Right atrium auricular region (tissue), 2 donors: ENCODE results near the gene ITPKB. TPM values are rescaled to one million over a fixed set of nuclear protein-coding genes. Genes with fewer than 3 reads are reported as not detected.

ENCODE experiments used
- DNase-seq: peaks from one replicate; pipeline ENCODE4 v3.0.0-alpha.2; 2019; ENCODE audit warnings: low spot score
- H3K27ac ChIP-seq, 2 donors: fragments of 200-600 bp; sonication (generic); 1 replicate in 1 of 2; 2 replicates in 1 of 2; pipeline ENCODE4 v1.5.1; 2016 to 2019
- H3K27me3 ChIP-seq, 2 donors: fragments of 200-600 bp; sonication (generic); one replicate each; pipeline versions ENCODE4 v1.5.1 to v1.6.0; 2017 to 2019
- H3K36me3 ChIP-seq: fragments of 200-600 bp; sonication (generic); one replicate; pipeline ENCODE4 v1.5.1; 2016
- H3K4me1 ChIP-seq, 2 donors: fragments of 200-600 bp; sonication (generic); one replicate each; pipeline versions ENCODE4 v1.5.1 to v1.6.0; 2017 to 2019
- H3K4me3 ChIP-seq, 2 donors: fragments of 200-600 bp; sonication (generic); 1 replicate in 1 of 2; 2 replicates in 1 of 2; pipeline ENCODE4 v1.5.1; 2017 to 2019; ENCODE audit warnings: mild to moderate bottlenecking in 1 of 2, moderate library complexity in 1 of 2
- H3K9me3 ChIP-seq, 2 donors: fragments of 200-600 bp; sonication (generic); one replicate each; pipeline ENCODE4 v1.5.1; 2019
- total RNA-seq, 2 donors: library from RNA; depleted of rRNA; stranded (reverse); fragments of >200 nt; gene quantifications; one replicate each; pipeline ENCODE4 v1.1.0, GENCODE V29; 2016
- TF ChIP-seq, protein P1 (sequence below), 2 donors: fragments of 200-600 bp; sonication (generic); IDR thresholded peaks; one replicate each; pipeline ENCODE4 v1.5.1; 2019; ENCODE audit warnings: antibody characterized with exemption in 2 of 2

ITPKB gene
- total RNA-seq, 2 donors from 2014 or later, result 10.8 to 11.0 TPM

DNA sequence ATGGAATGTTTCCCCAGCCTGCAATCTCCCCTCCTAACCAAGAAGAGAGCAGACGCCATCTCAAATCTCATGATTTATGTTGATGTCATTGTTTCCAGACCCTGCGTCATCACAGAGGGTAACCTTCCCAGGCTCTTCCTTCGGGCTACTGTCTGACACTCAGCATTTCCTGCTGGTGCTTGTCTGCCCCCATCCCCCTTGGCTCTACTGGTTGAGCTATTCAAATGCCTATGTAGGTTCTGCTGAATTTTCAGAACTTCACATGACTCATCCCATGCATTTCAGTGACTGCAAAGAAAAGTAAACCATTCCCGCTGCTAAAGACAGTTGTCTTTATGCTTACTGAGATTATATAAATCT, 24.8 kb upstream of the ITPKB start:
- no peaks in the 10 kb centered on the region for H3K36me3 ChIP-seq
- DNase-seq, result no peak

DNA sequence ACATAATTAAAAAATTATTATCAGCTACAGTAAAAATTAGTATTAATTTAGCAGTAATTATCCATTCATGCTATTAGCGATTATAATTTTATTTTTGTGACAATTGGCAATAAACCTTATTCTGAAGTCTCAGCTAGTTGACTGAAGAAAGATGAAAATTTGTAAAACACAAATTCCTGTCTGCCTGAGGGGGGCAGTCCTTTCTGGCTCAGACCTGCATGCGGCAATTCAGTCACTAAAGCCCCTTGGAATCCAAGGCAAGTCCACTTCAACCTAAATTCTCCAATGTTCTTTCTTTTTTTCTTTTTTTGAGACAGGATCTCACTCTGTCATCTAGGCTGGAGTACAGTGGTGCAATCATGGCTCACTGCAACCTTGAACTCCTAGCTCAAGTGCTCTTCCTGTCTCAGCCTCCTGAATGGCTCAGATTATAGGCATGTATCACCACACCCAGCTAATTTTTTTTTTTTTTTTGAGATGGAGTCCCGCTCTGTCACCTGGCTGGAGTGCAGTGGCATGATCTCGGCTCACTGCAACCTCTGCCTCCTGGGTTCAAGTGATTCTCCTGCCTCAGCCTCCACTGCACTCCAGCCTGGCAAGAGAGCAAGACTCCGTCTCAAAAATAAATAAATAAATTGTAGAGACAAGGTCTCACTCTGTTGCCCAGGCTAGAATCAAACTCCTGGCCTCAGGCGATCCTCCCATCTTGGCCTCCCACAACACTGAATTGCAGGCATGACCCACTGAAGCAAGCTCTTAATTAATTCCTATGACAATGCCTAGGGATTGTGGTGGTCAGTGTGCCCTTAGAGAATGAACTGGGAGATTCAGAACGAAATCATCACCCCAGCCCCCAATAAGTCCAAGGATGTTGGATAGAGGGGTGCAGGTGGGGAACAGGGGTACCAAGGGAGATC, 24.2 kb upstream of the ITPKB start:
- no peaks in the 10 kb centered on the region for H3K27me3 ChIP-seq
- TF ChIP-seq, protein P1, sequence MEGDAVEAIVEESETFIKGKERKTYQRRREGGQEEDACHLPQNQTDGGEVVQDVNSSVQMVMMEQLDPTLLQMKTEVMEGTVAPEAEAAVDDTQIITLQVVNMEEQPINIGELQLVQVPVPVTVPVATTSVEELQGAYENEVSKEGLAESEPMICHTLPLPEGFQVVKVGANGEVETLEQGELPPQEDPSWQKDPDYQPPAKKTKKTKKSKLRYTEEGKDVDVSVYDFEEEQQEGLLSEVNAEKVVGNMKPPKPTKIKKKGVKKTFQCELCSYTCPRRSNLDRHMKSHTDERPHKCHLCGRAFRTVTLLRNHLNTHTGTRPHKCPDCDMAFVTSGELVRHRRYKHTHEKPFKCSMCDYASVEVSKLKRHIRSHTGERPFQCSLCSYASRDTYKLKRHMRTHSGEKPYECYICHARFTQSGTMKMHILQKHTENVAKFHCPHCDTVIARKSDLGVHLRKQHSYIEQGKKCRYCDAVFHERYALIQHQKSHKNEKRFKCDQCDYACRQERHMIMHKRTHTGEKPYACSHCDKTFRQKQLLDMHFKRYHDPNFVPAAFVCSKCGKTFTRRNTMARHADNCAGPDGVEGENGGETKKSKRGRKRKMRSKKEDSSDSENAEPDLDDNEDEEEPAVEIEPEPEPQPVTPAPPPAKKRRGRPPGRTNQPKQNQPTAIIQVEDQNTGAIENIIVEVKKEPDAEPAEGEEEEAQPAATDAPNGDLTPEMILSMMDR (IDR thresholded peaks at IDR 0.05), result no peak
- DNase-seq, result no peak

More for the DNA sequence above, 24.8 kb upstream of the ITPKB start:
- TF ChIP-seq, protein P1 (IDR thresholded peaks at IDR 0.05), result no peak
- Histone ChIP-seq H3K27ac (no peak overlapping the region), H3K9me3 (no peaks in the 10 kb centered on the region), H3K27me3 (no peaks in the 10 kb centered on the region), H3K4me3 (no peak overlapping the region), H3K4me1 (no peaks in the 10 kb centered on the region)

DNA sequence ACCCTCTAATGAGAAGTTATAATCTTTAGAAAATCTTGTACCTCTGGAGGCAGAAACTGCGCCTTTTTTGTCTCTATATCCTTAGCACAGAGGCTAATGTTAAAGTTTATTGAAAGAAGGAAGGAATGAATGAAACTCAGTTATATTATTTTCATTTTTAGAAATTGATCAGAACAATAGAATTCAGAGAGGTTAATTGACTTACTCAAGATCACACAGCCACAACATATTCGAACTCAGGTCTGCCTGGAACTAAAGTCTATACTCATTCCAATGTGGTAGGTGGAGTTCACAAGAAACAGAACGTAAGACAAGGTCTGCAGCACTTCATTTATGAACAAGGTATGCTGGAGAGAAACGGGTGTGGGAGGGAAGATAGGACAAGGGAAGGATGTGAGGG, 23.0 kb upstream of the ITPKB start:
- no peaks in the 10 kb centered on the region for H3K27me3 ChIP-seq
- no peak for DNase-seq
- H3K4me3 ChIP-seq, result no peak overlapping the region
- no peaks in the 10 kb centered on the region for H3K4me1 ChIP-seq
- H3K9me3 ChIP-seq, result no peaks in the 10 kb centered on the region
- no peaks in the 10 kb centered on the region for H3K36me3 ChIP-seq
- H3K27ac ChIP-seq, result no peak overlapping the region
- TF ChIP-seq, protein P1 (IDR thresholded peaks at IDR 0.05), result no peak

More for the DNA sequence above, 24.2 kb upstream of the ITPKB start:
- Histone ChIP-seq H3K36me3 (no peaks in the 10 kb centered on the region), H3K4me3 (no peak overlapping the region), H3K27ac (no peak overlapping the region), H3K4me1 (no peaks in the 10 kb centered on the region), H3K9me3 (no peaks in the 10 kb centered on the region)

DNA sequence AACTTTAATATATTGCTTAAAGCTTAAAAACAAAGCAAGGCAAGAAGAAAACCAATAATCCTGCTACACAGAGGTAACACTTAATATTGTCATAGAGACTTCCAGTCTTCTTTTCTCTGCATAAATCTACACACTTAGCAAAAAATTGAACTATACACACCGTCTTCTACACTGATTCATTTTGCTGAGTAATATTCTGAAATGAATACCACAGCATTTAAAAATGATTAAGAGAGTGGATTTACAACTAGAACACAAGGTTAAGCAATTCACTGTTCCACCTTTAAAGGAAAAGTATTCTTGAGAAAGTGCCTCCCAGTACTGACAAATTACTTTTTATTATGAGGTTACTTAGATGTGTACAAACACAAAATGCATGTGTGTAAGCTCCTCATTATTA, 22.2 kb upstream of the ITPKB start:
- Histone ChIP-seq H3K9me3 (no peaks in the 10 kb centered on the region), H3K36me3 (no peaks in the 10 kb centered on the region), H3K4me1 (no peaks in the 10 kb centered on the region), H3K4me3 (no peak overlapping the region), H3K27me3 (no peaks in the 10 kb centered on the region), H3K27ac (no peak overlapping the region)
- no peak for DNase-seq
- TF ChIP-seq, protein P1 (IDR thresholded peaks at IDR 0.05), result no peak

DNA sequence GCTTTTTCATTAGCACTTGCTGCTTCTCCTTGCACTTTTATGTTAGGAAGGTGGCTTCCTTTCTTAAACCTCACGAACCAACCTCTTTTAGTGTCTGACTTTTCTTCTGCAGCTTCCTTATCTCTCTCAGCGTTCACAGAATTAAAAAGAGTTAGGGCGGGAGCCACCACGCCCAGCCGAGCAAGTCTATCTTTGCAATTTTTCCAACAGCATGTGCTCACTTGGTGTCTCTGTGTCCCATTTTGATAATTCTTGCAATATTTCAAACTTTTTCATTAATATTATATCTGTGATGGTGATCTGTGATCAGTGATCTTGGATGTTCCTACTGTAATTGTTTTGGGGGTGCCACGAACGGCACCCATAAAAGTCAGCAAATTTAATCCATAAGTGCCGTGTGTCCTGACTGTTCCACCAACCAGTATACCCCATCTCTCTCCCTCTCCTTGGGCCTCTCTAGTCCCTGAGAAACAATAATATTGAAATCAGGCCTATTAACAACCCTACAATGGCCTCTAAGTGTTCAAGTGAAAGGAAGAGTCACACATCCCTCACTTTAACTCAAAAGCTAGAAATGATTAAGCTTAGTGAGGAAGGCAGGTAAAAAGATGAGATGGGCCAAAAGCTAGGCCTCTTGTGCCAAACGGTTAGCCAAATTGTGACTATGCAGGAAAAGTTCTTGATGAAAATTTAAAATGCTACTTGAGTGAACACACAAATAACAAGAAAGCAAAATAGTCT, 15.9 kb upstream of the ITPKB start:
- no peaks in the 10 kb centered on the region for H3K4me1 ChIP-seq
- TF ChIP-seq, protein P1 (IDR thresholded peaks at IDR 0.05), result no peak
- no peaks in the 10 kb centered on the region for H3K9me3 ChIP-seq
- no peak overlapping the region for H3K27ac ChIP-seq
- no peaks in the 10 kb centered on the region for H3K27me3 ChIP-seq
- H3K36me3 ChIP-seq, result no peaks in the 10 kb centered on the region
- no peak overlapping the region for H3K4me3 ChIP-seq
- DNase-seq, result no peak
